ENCODE results near the gene USP35. TPM values are rescaled to one million over a fixed set of nuclear protein-coding genes. Genes with fewer than 3 reads are reported as not detected.

The USP35 gene
- total RNA-seq, 1 experiment from 2014 or later = 7.8 TPM

GRCh38 chr11:78196661-78197091, 8.0 kb downstream of the USP35 start:
- H3K9me3 Mint-ChIP-seq (ENCODE audit: low read depth, unreplicated experiment) = no peaks in the 10 kb centered on the region
- BruUV-seq (replicated peaks) = no TSS peak

GRCh38 chr11:78197816-78198215, 9.1 kb downstream of the USP35 start:
- DNase-seq = no peak
- TF ChIP-seq CTCF (IDR thresholded peaks at IDR 0.05; ENCODE audit: unreplicated experiment) = no peak
- intact Hi-C loops (cut with micrococcal nuclease; ENCODE audit: unreplicated experiment) = no loop called here
- H3K4me1 Mint-ChIP-seq (ENCODE audit: low read depth, unreplicated experiment) = peaks cover 24% of the 10 kb centered on the region
- no peak overlapping the region for H3K27ac Mint-ChIP-seq (ENCODE audit: unreplicated experiment)
- H3K27me3 Mint-ChIP-seq (ENCODE audit: unreplicated experiment) = no peaks in the 10 kb centered on the region
- CTCF ChIA-PET = interaction anchor here (0.6 kb wide), 1 partner anchor 40 kb away, joined by 8 read pairs; no protein-coding TSS in a partner anchor
- no peak overlapping the region for H3K4me3 Mint-ChIP-seq (ENCODE audit: low read depth, unreplicated experiment)
- H3K9me3 Mint-ChIP-seq (ENCODE audit: low read depth, unreplicated experiment) = no peaks in the 10 kb centered on the region
- BruUV-seq (replicated peaks) = no TSS peak
- peaks cover 2% of the 10 kb centered on the region for H3K36me3 Mint-ChIP-seq (ENCODE audit: insufficient read depth, unreplicated experiment)

More at GRCh38 chr11:78196661-78197091, 8.0 kb downstream of the USP35 start:
- peaks cover 19% of the 10 kb centered on the region for H3K4me1 Mint-ChIP-seq (ENCODE audit: low read depth, unreplicated experiment)
- H3K4me3 Mint-ChIP-seq (ENCODE audit: low read depth, unreplicated experiment) = no peak overlapping the region
- intact Hi-C loops (cut with micrococcal nuclease; ENCODE audit: unreplicated experiment) = no loop called here
- H3K27me3 Mint-ChIP-seq (ENCODE audit: unreplicated experiment) = no peaks in the 10 kb centered on the region
- DNase-seq = no peak
- H3K36me3 Mint-ChIP-seq (ENCODE audit: insufficient read depth, unreplicated experiment) = no peaks in the 10 kb centered on the region
- no peak overlapping the region for H3K27ac Mint-ChIP-seq (ENCODE audit: unreplicated experiment)
- CTCF ChIA-PET = no interaction called here
- no peak for TF ChIP-seq CTCF (IDR thresholded peaks at IDR 0.05; ENCODE audit: unreplicated experiment)

- no TSS peak for BruUV-seq (replicated peaks)
- no peak overlapping the region for H3K27ac Mint-ChIP-seq (ENCODE audit: unreplicated experiment)
- intact Hi-C loops (cut with micrococcal nuclease; ENCODE audit: unreplicated experiment) = no loop called here
- CTCF ChIA-PET = no interaction called here
- no peak for TF ChIP-seq CTCF (IDR thresholded peaks at IDR 0.05; ENCODE audit: unreplicated experiment)
- H3K36me3 Mint-ChIP-seq (ENCODE audit: insufficient read depth, unreplicated experiment) = peaks cover 7% of the 10 kb centered on the region
- peaks cover 20% of the 10 kb centered on the region for H3K4me1 Mint-ChIP-seq (ENCODE audit: low read depth, unreplicated experiment)
- no peaks in the 10 kb centered on the region for H3K27me3 Mint-ChIP-seq (ENCODE audit: unreplicated experiment)
- H3K4me3 Mint-ChIP-seq (ENCODE audit: low read depth, unreplicated experiment) = no peak overlapping the region
- H3K9me3 Mint-ChIP-seq (ENCODE audit: low read depth, unreplicated experiment) = no peaks in the 10 kb centered on the region
- DNase-seq = no peak
Measured at GRCh38 chr11:78199015-78199652, 10.4 kb downstream of the USP35 start.

- CTCF ChIA-PET = no interaction called here
- intact Hi-C loops (cut with micrococcal nuclease; ENCODE audit: unreplicated experiment) = no loop called here
- Mint-ChIP-seq H3K27ac (ENCODE audit: unreplicated experiment) (no peak overlapping the region), H3K36me3 (ENCODE audit: insufficient read depth, unreplicated experiment) (peaks cover 7% of the 10 kb centered on the region), H3K4me1 (ENCODE audit: low read depth, unreplicated experiment) (peaks cover 15% of the 10 kb centered on the region), H3K27me3 (ENCODE audit: unreplicated experiment) (no peaks in the 10 kb centered on the region), H3K4me3 (ENCODE audit: low read depth, unreplicated experiment) (no peak overlapping the region), H3K9me3 (ENCODE audit: low read depth, unreplicated experiment) (no peaks in the 10 kb centered on the region)
- no peak for TF ChIP-seq CTCF (IDR thresholded peaks at IDR 0.05; ENCODE audit: unreplicated experiment)
- DNase-seq = no peak
- no TSS peak for BruUV-seq (replicated peaks)
Measured at GRCh38 chr11:78199653-78200015, 10.9 kb downstream of the USP35 start.
